ENCODE results near the gene SUPT16H. TPM values are rescaled to one million over a fixed set of nuclear protein-coding genes. Genes with fewer than 3 reads are reported as not detected.

Gene SUPT16H
- total and polyA plus RNA-seq, 2 of the 13 experiments (the other 11 are each of a cell fraction or from before 2014, with no cell fraction given), result 77.5 to 230 TPM

GRCh38 chr14:21302013-21302835, 81.6 kb downstream of the SUPT16H start (continued):
- no peak for TF ChIP-seq HOXA5 (CRISPR knock-in tag; IDR thresholded peaks at IDR 0.05)
- TF ChIP-seq REL (CRISPR knock-in tag; conservative IDR thresholded peaks at IDR 0.05), result no peak
- TF ChIP-seq ZBTB49 (CRISPR knock-in tag; IDR thresholded peaks at IDR 0.05; ENCODE audit: borderline replicate concordance), result no peak
- TF ChIP-seq, protein P1, sequence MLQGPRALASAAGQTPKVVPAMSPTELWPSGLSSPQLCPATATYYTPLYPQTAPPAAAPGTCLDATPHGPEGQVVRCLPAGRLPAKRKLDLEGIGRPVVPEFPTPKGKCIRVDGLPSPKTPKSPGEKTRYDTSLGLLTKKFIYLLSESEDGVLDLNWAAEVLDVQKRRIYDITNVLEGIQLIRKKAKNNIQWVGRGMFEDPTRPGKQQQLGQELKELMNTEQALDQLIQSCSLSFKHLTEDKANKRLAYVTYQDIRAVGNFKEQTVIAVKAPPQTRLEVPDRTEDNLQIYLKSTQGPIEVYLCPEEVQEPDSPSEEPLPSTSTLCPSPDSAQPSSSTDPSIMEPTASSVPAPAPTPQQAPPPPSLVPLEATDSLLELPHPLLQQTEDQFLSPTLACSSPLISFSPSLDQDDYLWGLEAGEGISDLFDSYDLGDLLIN (CRISPR knock-in tag; IDR thresholded peaks at IDR 0.05; ENCODE audit: borderline replicate concordance), result no peak
- no peak for TF ChIP-seq DR1 (CRISPR knock-in tag; IDR thresholded peaks at IDR 0.05)
- TF ChIP-seq ZBTB8A (CRISPR knock-in tag; IDR thresholded peaks at IDR 0.05; ENCODE audit: borderline replicate concordance, low read depth), result no peak

Small RNAs within 50 kb of the gene (small RNA-seq; reads per million reads assigned to genes)
- 0 reads per million in 3 experiments for gene RN7SL650P (ENCODE audit: insufficient read depth in 2 of 3, insufficient read length in 3 of 3, low read depth in 2 of 3, low replicate concordance in 1 of 3)
- gene SNORD8 (ENCODE audit: insufficient read depth in 2 of 3, insufficient read length in 3 of 3, low read depth in 2 of 3, low replicate concordance in 1 of 3), result 9.7 to 144 (median 31.2) reads per million in 3 experiments
- 109 to 1,010 (median 196) reads per million in 3 experiments for gene SNORD9 (ENCODE audit: insufficient read depth in 2 of 3, insufficient read length in 3 of 3, low read depth in 2 of 3, low replicate concordance in 1 of 3)

Other genes with a start within 250 kb of the SUPT16H start
- not detected in 2 replicates for gene OR5AU1, start 228.0 kb downstream of the SUPT16H start, total RNA-seq (2016; rRNA removed; fragmentation: Illumina TruSeq; extraction: Trizol)
- not detected in 2 replicates for gene OR5AU1, start 228.0 kb downstream of the SUPT16H start, polyA plus RNA-seq (2011; rRNA removed)
- 1,099 and 1,563 TPM in 2 replicates for gene HNRNPC, start 114.6 kb downstream of the SUPT16H start, total RNA-seq (2016; rRNA removed; fragmentation: Illumina TruSeq; extraction: Trizol)
- 577 and 628 TPM in 2 replicates for gene HNRNPC, start 114.6 kb downstream of the SUPT16H start, polyA plus RNA-seq (2011; rRNA removed)
- 0.10 and 0.13 TPM in 2 replicates for gene RPGRIP1, start 103.9 kb downstream of the SUPT16H start, total RNA-seq (2016; rRNA removed; fragmentation: Illumina TruSeq; extraction: Trizol)
- 0.47 and 1.1 TPM in 2 replicates for gene RPGRIP1, start 103.9 kb downstream of the SUPT16H start, polyA plus RNA-seq (2011; rRNA removed)
- gene CHD8, start 72.1 kb upstream of the SUPT16H start, total RNA-seq (2016; rRNA removed; fragmentation: Illumina TruSeq; extraction: Trizol), result 79.6 and 92.9 TPM in 2 replicates
- 35.1 and 43.9 TPM in 2 replicates for gene CHD8, start 72.1 kb upstream of the SUPT16H start, polyA plus RNA-seq (2011; rRNA removed)
- 36.0 and 46.4 TPM in 2 replicates for gene RAB2B, start 92.9 kb upstream of the SUPT16H start, total RNA-seq (2016; rRNA removed; fragmentation: Illumina TruSeq; extraction: Trizol)
- 55.6 and 60.6 TPM in 2 replicates for gene RAB2B, start 92.9 kb upstream of the SUPT16H start, polyA plus RNA-seq (2011; rRNA removed)
- gene TOX4, start 93.2 kb upstream of the SUPT16H start, total RNA-seq (2016; rRNA removed; fragmentation: Illumina TruSeq; extraction: Trizol), result 71.8 and 124 TPM in 2 replicates
- 147 and 163 TPM in 2 replicates for gene TOX4, start 93.2 kb upstream of the SUPT16H start, polyA plus RNA-seq (2011; rRNA removed)
- gene METTL3, start 127.3 kb upstream of the SUPT16H start, total RNA-seq (2016; rRNA removed; fragmentation: Illumina TruSeq; extraction: Trizol), result 114 and 123 TPM in 2 replicates
- gene METTL3, start 127.3 kb upstream of the SUPT16H start, polyA plus RNA-seq (2011; rRNA removed), result 122 and 130 TPM in 2 replicates
- 4.9 and 7.6 TPM in 2 replicates for gene SALL2, start 142.3 kb upstream of the SUPT16H start, total RNA-seq (2016; rRNA removed; fragmentation: Illumina TruSeq; extraction: Trizol)
- gene SALL2, start 142.3 kb upstream of the SUPT16H start, polyA plus RNA-seq (2011; rRNA removed), result 5.8 and 7.0 TPM in 2 replicates
- not detected in 2 replicates for gene OR10G3, start 196.1 kb upstream of the SUPT16H start, total RNA-seq (2016; rRNA removed; fragmentation: Illumina TruSeq; extraction: Trizol)
- gene OR10G3, start 196.1 kb upstream of the SUPT16H start, polyA plus RNA-seq (2011; rRNA removed), result not detected in 2 replicates

Measured in HepG2 (cell line).